NCI-H128 (cell line): Measurements from ENCODE around the gene LRRN4.
"Not testable (repeated sequence)": the region's sequence is repeated elsewhere in the genome, so short reads cannot be mapped to it uniquely, and the experiment has no call there.

Source experiments
- DNase-seq: peaks from one replicate; lab custom pipeline; 2025; ENCODE audit not compliant: unreplicated experiment; lab: John Stamatoyannopoulos, UW

Gene LRRN4

GRCh38 chr20:6060213-6060612, 6.4 kb upstream of the LRRN4 start:
- no peak for DNase-seq

DNA sequence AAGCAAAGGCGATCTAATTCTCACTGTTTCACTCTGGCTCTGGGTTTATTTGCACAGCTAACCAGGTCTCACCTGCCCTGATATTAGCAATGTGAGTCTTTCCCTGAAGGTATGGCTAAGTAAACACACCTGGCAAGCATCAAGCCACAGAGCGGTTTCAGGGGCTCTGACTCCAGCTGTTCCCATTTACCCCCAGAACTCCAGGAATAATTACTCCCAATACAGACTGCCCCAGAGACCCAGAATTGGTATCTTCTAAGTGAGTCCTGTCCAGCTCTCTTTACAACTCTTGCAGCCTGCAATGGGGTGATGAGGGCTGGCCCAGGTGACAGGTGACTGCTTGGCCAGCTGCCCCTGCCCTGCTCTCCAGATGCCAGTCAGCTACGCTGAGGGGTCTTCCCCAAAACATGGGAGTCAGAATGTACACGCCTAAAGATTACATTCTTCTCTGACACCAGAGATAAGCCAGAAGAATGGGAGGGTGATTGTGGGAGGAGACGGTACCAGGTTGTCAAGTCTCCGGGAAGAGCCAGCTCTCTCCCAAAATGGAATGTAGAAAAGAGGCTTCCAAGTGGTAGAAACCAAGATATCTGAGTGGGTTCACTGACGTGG, 4.9 kb upstream of the LRRN4 start:
- peak; percentile 22 for DNase-seq

GRCh38 chr20:6057691-6058090, 3.8 kb upstream of the LRRN4 start:
- DNase-seq = no peak

GRCh38 chr20:6057139-6057538, 3.3 kb upstream of the LRRN4 start:
- no peak for DNase-seq

DNA sequence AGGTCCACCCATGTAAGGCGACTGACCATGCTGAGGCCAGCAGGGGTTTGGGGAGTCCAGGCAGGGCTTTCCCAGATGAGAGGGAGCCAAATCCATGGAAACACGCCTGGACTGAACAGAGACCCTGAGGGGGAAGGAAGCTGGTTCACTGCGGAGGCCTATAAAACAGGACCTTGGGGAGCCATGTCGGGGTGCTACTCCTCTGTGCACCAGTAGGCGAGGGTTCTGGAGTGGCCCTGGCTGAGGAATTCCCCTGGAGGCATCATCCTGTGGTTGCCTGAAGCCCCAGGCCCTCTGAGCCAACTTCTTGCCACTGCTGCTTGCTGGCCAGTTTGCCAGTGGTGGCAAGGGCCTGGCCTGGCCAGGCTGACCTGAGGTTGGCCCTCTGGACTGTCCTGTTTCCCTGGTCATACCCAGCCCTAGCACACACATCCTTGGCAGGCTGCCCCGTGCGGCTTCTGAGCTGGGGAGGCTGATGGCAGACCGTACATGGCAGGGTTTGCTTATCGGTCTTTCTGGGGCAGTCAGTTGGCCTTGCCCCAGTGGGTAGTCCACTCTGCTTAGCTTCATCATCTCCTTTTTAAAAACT, 2.2 kb upstream of the LRRN4 start:
- DNase-seq = no peak

DNA sequence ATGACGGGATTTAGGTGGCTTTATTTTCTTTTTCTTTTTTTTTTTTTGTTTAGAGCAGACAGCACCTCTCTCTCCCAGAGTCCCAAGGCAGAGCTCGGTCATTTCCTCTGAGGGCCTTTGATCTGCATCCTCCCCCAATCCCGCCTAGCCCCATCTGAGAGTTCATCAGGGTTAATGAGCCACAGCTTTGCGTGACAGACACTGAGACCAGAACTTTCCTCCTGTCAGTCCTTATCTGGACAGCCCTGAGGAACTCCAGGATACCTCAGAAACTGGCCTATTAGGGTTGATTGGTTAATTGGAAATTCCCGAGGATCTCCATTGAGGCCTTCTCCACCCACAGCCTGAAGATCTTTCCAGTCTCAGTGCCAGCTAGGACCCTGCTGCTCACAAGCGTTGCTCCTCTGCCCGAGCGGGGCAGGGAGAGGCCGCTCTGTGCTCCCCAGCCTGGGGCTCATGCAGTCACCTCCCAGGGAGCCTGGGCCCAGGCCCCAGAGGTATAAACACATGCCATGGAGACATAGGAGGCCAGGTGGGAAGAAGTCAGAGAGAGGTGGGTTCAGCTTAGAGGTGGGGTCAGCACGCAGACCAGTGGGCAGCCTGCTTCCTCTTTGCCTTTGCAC, 1.4 kb upstream of the LRRN4 start:
- DNase-seq = no peak

GRCh38 chr20:6054689-6055051, 810 bp upstream of the LRRN4 start:
- DNase-seq = not testable (repeated sequence)

DNA sequence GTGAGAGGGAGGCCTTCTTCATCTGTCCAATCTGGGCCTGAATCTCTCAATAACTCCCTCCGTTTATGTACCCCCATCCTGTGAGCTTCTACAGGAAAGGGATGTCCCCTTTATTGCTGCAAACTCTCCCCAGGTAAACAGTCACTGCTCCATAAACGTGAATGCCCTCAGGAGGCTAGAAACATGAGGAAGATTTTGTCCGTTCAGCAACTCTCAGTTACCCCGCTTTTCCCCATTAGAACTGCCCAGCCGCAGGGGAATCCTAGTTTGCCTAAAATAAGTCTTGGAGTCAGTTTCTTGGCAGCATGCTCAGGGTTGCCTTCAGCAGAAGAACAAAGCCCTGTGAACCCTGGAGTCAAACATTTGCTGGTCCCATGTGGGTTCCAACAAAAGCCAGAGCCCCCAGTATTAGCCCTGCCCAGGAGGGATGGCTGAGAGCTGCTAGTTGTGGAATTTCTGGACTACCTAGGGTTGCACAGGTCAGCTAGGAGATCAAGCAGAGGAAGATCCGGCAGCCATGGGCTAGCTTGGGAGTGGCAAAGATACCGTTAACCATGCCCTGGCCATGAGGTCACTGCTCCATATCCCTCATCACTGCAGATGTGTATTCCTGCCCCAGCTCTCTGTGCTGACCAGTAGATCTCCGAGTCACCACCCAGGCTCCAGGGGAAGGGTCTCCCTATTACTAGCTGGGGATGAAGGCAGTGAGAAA, 640 bp downstream of the LRRN4 start:
- no peak for DNase-seq

- no peak for DNase-seq
Observed at GRCh38 chr20:6051505-6051904, 2.4 kb downstream of the LRRN4 start.

- no peak for DNase-seq
Observed at GRCh38 chr20:6048391-6048790, 5.5 kb downstream of the LRRN4 start.

DNA sequence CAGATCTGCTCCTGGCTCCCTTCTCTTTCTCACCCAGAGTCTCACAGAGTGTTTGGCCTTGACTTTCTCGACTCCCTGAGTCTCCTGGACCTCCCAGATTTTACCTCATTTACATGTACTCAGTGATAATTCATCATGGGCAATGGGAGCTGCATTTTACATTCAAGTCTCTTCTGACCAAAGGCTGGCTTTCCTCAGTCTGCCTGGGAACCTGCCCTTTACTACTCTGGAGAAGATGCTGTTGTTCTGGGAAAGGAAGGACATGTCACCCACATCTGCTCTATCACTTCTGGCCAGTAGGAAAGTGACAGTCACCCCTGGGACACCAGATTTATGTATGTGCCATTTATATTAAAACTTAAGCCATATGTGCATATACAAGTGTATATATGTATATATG, 7.4 kb downstream of the LRRN4 start:
- DNase-seq = no peak

DNA sequence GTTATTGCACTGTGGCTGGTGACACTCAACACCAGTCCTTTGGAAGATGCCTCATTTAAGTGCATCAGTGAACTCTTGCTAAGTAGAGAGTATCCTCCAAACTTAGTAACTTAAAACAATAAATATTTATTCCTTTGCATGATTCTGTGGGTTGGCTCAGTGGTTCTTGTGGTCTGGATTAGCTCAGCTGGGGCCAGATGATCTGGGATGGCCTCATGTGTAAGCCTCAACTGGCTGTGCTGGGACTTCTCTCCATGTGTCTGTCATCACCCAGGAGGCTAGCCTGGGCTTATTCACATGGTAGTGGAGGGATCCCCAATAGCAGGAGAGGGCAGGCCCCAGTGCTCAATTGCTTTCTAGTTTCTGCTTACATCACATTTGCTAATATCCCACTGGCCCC, 8.3 kb downstream of the LRRN4 start:
- DNase-seq = no peak

- DNase-seq = no peak
Observed at GRCh38 chr20:6044115-6044514, 9.7 kb downstream of the LRRN4 start.

- no peak for DNase-seq
Observed at GRCh38 chr20:6041808-6042265, 12.0 kb downstream of the LRRN4 start.

DNA sequence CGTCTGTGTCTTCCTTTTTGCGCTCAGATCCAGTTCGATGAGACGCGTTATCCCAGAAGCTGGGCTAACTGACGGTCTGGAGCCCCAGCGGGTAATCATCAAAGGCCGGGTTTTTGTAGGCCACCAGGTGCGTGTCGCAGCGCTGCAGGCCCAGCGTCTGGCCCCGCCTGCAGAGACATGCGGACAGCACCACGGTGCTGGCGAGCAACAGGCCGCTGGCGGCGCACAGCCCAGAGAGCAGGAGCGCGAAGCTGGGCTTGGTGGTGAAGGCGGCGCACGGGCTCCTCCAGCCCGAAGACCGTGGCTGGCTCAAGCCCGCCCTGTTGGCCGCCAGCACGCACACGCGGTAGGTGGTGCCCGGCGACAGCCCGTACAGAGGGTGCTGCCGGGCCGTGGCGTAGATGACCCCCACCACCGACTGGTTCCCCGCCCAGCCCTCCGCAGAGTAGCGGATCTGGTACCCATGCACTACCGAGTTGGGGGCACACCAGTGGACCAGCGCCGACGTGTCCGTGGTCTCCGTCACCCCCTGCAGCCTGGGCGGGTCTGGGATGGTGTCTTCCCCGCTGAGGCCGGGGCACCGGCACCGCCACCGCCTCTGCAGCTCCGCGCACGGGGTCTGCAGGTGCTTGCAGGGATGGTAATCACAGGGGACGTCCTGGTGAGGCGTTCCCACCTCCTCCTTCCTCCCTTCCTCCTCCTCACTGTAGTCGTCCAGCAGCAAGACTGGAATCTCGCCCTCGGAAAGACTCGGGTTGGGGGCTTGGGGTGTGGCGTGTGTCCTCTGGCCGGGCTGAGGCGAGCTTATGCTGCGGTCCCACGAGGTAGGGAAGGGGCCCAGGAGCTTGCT, 12.7 kb downstream of the LRRN4 start:
- no peak for DNase-seq

DNA sequence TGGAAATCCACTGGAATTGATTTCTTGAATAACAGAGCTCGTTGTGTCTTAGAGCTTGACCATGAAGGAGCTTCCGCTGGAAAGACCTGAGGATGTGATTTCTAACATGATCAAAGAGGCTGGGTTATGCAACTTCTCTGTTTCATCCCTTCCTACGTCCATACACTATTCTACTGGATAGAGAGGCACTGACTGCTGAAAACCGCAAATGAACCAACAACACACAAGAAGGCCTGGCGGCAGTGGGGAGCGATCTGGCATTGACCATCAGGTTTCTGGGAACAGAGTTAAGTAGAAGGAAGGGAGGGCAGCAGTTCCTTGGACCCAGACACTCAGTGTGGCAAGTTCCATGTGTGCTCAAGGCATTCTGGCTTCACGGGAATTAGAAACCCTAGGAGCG, 13.3 kb downstream of the LRRN4 start:
- DNase-seq = no peak

DNA sequence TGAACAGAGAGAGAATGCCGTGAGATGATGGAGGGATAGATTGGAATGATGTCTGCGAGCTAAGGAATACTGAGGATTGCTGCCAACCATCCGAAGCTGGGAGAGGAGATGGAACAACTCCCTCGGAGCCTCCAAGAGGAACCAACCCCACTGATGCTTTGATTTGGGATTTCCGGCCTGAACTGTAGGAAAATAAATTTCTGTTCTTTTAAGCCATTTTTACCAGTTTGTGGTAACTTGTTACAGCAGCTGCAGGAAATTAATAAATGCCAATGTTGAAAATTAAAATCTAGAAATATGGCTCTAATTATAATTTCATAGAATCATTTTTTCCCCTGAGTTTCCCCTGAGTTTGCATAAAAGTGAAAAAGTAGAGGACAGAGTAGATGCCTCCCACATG, 14.1 kb downstream of the LRRN4 start:
- no peak for DNase-seq

DNA sequence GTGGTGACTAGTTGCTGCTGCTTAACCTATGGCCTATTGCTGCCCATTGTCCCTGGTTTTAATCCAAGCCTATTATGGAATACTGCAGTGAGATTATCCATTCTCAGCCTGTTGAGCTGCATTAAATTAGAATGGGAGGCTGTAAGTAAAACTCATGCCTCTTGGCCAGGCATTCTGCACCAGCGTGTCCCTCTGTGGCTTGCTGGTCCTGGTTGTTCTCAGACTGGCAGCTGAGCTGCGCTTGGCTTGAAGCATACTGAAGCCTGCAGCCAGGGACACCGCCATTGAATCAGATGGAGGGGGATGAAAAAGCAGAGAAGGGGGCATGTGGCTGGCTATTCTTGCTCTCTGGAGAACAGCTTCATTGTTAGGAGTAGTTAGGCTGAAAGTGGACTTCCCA, 15.6 kb downstream of the LRRN4 start:
- no peak for DNase-seq

GRCh38 chr20:6037082-6037481, 16.8 kb downstream of the LRRN4 start:
- DNase-seq = no peak

DNA sequence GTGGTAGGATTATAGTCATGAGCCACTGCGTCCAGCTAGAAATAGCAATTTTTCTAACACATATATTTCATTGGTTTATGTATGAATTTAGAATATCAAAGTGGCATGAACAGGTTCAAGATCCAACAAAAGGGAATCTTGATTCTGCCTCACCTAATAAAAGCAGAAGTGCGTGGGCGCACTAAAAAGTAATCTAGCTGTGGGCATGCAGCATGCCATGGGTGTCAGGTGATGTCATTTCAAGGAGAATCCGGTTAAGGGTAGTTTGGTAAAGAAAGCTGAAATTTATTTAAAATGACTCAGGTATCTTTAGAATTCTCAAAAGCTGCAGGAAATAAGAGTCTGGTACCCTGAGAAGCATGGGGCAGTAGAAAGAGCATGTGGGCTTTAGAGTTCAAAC, 17.6 kb downstream of the LRRN4 start:
- DNase-seq = no peak
